Measurements from ENCODE around the gene IL17D.
"Not testable (repeated sequence)": the region's sequence is repeated elsewhere in the genome, so short reads cannot be mapped to it uniquely, and the experiment has no call there.

Gene IL17D

GRCh38 chr13:20702915-20703779, at the start of gene IL17D:
Gene IL17D, plus strand, starts transcription at chr13:20703699. Its CDS starts 303 bp downstream, at chr13:20704002.
- peak; percentile 56 for DNase-seq

- no peak for DNase-seq
These were observed 49.3 kb upstream of the IL17D start for GRCh38 chr13:20654156-20654555.

- no peak for DNase-seq
These were observed 45.0 kb upstream of the IL17D start for GRCh38 chr13:20658451-20659040.

DNA sequence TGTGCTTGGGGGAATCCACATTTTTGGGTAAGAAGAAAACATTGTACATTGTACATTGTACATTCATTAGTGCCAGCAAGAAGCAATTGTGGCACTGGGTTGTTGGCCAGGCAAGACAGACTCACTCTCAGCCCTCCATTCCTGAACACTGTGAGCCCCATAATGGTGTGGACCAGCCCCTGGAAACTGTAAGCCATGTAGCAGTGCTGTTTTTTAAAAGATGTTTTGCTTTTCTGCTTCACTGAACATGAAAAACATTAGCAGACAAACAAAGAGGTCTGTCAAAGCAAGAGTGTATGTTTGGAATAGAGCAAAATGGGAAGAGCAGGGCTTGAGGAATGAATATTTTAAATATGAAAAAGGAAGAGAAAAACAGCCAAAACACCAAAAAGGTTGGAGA, 39.1 kb upstream of the IL17D start:
- DNase-seq = peak; percentile 49

GRCh38 chr13:20666948-20667347, 36.6 kb upstream of the IL17D start:
- no peak for DNase-seq

DNA sequence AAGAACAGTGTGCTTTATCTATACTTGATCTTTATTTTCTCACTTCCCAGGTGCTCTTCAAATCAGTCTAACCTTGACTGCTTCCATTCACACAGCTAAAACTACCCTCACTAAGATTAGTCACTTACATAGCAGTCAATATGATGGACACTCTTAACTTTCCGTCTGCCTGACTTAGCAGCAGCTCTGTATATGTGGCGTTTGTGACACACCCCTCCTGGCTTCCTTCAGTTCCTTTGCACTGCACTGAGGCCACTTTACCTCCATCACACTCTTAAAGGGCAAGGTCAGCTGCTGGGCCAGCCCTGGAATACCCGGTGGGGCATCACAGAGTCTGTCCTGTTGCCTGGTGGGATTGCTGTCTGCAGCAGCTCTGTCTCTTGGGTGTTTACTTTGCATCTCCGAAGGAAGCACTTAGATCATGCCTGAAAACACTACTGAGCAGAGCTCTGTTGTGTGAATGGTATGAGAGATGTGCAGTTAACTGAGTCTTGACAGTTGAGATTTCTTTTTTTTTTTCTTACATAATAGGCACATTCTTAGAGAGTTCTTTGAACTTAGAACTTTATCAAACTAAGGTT, 35.6 kb upstream of the IL17D start:
- DNase-seq = no peak

DNA sequence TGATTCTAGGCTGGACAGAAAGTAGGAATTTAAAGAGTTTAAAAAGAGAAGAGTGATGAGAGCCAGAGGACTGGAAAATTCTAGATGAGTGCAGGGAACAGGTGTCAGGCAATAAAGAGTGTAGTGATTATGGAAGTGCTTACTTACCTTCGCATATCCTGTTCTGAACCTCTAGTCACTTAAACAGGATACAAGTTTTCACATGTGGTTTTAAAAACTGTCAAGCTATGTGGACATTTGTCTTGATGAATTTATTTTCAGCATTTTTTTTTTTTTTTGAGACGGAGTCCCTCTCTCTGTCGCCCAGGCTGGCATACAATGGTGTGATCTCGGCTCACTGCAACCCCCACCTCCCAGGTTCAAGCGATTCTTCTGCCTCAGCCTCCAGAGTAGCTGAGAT, 34.3 kb upstream of the IL17D start:
- DNase-seq = no peak

DNA sequence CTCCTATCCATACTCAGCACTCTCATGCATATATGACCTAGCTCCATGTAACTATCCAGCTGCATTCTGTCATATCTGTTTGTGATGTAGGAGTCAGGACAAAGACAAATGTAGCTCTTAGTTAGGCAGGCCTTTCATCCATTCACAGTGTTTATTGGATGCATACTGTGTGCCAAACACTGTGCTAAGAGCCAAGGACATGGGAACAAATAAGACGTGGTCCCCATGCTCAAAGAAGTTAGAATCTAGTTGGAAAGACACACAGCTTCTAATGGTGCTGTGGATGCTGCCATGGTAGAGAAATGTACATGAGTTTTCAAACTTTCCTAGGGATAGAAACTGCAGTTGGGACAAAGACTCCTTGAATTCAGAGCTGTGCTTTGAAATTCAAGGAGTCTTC, 31.7 kb upstream of the IL17D start:
- DNase-seq = peak; percentile 44

- DNase-seq = no peak
These were observed 30.7 kb upstream of the IL17D start for GRCh38 chr13:20672772-20673171.

GRCh38 chr13:20673715-20674114, 29.8 kb upstream of the IL17D start:
- DNase-seq = peak; percentile 72

- no peak for DNase-seq
These were observed 27.3 kb upstream of the IL17D start for GRCh38 chr13:20676213-20676612.

GRCh38 chr13:20678606-20679005, 24.9 kb upstream of the IL17D start:
- not testable (repeated sequence) for DNase-seq

DNA sequence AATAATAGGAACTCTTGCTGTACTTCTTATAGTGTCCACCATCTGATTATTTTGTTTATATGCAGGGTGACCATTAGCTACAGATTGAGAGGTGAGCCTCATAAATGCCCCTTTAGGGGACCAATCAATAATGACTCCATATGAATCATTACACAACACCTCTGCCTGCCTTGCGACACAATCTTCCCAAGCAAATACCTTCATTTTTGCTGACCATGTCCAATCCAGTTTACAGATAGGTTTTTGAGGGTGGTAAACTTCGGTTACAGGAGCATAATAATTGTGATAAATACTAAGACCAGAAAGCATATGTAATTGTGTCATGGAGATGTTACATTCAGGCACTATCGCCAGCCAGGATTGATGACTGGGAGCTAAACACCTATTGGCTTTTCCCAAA, 23.6 kb upstream of the IL17D start:
- DNase-seq = no peak

- DNase-seq = no peak
These were observed 23.0 kb upstream of the IL17D start for GRCh38 chr13:20680416-20681080.

- not testable (repeated sequence) for DNase-seq
These were observed 22.0 kb upstream of the IL17D start for GRCh38 chr13:20681481-20681880.

GRCh38 chr13:20682061-20682460, 21.4 kb upstream of the IL17D start:
- DNase-seq = no peak

DNA sequence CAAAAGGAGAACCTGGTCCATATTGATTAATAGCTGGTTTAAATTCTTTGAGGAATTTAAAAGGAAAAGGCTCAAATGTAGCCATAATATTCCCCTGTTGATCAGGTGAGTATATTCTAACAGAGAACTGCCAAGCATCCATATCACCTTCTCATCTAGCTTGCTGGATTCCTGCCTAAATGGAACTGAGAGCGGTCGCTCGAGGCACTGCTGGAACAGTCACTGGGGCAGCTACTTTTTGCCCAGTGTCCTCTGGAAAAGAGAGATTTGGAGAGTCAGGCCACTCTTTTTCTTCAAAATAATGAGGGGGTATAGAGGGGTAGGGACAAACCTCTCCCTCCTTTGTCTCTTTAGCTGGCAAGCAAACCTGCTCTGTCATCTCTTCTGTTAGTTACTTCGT, 19.5 kb upstream of the IL17D start:
- no peak for DNase-seq

DNA sequence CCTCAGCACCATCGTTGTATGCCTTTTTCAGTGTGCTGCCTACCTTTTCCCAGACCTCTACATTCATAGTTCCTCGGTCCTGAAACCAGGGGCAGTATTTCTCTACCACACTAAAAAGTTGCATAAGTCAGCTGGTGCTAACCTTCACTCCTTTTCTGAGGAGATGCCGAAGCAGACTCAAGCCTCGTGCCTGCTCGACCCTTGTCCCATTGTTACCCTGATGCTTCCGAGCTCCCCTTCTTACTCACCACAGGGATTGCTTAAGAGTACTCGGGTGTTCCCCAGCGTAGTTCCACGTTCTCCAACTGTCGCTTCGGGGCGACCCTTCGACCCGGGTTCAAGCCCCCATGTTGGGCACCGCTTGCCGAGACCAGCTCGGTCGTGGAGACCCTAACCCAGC, 19.0 kb upstream of the IL17D start:
- DNase-seq = no peak

DNA sequence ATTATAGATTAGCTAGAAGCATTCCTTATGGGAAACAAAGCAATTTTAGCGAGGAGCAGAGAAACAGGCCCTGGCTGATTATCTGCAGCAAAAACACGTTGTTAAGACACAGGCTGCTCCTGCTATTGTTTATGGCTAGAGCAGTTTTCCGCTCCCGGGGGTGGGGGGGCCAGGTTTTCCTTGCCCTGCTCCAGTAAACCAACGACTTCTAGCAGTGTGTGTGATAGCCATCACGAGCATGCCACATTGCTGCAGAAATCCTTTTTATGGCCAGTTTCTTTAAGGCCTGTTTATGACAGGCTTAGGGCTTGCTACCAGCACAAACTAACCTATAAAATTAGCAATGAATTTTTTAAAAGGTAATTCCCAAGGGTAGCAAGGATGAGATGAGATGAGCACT, 18.4 kb upstream of the IL17D start:
- no peak for DNase-seq

GRCh38 chr13:20686167-20686566, 17.3 kb upstream of the IL17D start:
- no peak for DNase-seq

DNA sequence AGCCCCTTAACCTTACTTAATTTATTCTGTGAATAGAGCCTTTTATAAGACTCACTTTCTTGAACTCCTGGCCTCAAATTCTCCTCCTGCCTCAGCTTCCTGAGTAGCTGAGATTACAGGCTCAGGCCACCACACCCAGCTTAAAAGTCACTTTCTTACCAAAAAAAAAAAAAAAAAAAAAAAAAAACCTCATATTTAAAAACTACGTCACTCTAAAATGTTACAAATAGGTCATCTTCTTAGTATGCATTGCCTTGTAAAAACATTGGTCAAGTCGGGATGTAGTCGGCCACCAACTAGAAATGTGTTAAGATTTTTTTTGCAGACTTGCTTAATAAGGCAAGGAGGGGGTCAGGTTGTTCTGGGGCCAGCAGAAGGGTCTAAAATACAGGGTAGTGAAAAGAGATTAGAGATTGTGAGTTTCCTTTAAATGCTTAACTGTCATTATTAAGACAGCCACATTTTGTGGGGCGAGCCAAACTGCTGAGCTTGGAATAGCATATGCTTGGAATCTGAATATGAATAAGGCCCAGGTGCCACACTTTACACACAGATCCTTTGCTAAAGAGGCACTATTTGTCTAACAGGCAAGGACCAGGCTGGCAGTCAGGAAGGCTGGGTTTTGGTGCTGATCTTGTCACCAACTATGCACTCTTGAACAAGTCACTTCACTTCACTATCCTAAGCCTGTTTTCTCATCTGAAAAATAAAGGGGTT, 16.5 kb upstream of the IL17D start:
- no peak for DNase-seq

GRCh38 chr13:20689291-20689690, 14.2 kb upstream of the IL17D start:
- no peak for DNase-seq

DNA sequence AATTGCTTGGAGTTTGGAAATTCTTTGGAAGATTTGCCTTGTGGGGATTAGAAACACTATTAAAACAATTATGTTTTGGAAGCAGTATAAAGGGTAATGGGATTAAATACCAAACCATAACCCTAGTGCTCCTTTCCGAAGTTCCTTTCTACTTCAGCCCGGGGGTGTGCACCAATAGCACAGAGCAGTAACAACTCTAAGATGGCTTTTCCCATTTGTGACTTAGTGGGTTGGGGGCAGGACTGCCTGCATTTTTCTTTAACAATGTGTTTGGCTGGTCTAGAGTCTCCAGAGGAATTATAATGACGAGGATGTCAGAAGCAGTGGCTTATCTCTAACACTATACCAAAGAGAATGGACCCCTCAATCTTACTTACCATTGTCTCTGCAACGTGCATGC, 11.9 kb upstream of the IL17D start:
- DNase-seq = no peak
